Umbilical cord (tissue), 2 donors: ENCODE results near the gene NAT14. TPM values are rescaled to one million over a fixed set of nuclear protein-coding genes. Genes with fewer than 3 reads are reported as not detected.

ENCODE experiments used
- DNase-seq: peaks from one replicate; pipeline ENCODE4 v3.0.0-alpha.2; 2015; ENCODE audit warnings: low spot score
- total RNA-seq: library from RNA; depleted of rRNA; stranded (reverse); fragments of >200 nt; gene quantifications from one replicate; pipeline ENCODE4 v1.2.3, GENCODE V29; 2014; ENCODE audit warnings: low replicate concordance; ENCODE audit not compliant: insufficient read depth

The NAT14 gene
- total RNA-seq, 1 donor from 2014 or later: 18.8 TPM

DNA sequence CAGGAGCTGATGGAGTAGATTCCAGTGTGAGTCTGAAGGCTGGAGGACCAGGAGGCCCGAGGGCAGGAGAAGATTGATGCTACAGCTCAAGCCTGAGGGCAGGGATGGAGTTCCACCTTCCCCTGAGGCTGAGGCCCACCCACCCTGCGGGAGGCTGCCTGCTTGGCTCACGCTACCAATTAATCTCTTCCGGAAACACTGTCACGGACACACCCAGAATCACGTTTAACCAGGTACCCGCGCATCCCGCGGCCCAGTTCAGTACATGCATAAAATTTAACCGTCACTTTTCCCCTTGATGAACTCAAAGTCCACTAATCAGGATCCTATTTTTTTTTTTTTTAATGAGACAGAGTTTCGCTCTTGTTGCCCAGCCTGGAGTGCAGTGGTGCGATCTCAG, 13.7 kb upstream of the NAT14 start:
- no peak for DNase-seq

DNA sequence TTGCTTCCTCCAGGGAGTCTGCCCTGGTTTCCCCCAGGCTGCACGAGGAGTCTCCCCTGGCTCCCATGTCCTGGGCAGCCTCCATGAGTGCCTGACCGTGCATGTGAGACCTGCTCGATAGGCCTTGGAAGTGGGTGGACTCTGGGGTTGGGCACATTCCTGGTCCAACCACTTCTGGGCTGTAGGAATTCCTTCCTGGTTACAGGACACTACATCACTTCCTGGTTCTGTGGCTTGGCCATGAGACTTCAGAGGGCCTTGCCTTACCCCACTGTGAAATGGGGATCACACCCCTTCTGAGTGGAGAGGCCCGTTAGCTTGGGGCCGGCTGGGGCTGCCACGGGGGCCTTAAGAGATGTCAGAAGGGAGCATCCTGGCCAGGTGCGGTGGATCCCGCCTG, 12.5 kb upstream of the NAT14 start:
- DNase-seq: no peak

DNA sequence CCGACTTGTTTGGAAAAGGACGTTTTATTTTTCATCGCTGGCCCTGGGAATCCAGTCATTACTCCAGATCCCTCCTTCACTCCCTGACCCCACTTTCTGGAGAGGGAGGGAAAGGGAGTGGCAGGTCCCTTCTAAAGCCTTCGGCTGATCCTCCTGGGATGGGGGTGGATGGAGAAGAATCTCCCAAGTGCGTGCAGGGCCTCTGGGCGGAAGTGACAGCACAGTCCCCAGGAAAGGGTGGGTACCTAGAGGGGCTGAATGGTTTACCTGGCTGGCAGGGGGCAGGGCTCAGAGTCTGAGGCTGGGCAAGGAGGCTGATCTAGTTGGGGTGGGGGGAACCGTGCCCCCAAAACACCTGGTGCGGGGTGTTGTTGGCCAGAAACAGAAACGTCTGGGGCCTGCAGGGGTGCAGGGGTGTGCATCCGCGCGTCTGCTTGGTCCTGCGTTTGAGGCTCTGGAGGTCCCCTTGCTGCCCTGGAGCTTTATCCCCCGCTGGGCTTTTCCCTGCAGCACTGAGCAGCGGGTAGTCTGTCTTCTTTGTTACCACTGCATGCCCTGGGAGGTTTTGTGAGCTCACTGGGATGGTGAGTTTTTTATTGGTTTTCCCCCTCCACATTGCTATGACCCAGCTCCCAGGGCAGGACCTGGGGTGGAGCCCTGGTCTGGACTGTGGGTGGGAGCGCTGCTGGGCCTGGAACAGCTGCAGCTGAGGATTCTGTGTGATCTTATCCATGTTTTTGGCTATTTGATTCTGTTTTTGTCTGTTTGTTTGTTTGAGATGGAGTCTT, 11.6 kb upstream of the NAT14 start:
- DNase-seq: peak; percentile 38

DNA sequence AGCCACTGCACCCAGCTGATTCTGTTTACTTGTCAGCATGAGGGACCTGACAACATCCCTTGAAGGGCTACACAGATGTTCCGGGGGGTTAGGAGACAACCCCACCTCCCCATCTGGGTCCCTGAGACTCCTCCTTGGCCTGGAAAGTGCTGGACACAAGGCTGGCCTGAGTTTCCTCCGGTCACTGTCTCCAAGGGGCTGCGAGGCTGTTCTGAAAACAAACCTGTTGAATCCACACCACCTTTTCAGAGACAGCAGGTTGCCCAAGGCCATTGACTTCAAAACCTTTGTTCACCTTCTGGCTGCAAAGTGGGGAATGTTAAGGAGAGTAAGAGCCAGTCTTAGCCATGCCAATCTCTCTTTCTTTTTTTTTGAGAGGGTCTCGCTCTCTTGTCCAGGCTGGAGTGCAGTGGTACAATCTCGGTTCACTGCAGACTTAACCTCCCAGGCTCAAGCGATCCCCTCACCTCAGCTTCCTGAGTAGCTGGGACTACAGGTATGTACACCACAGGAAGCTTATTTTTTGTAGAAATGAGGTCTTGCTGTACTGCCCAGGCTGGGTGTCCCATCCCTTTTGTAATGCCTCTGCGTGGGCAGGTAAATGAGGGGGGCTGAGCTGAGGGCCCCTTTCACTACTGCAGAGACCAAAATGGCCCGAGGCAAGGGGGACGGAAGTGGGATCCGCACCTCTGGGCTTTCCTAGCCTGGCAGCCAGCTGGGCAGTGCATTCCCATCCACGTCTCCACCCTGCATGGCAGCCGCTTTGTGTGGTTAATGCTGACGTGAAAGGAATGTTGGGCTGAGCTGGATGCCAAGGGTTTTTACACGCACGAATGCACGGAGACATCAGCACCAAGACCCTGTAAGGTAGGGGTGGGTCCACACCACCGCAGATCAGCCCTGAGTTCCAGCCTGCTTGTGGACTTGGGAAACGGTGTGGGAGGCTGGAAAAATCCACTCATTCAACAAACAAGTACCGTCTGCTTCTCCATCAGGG, 10.4 kb upstream of the NAT14 start:
- DNase-seq: no peak

DNA sequence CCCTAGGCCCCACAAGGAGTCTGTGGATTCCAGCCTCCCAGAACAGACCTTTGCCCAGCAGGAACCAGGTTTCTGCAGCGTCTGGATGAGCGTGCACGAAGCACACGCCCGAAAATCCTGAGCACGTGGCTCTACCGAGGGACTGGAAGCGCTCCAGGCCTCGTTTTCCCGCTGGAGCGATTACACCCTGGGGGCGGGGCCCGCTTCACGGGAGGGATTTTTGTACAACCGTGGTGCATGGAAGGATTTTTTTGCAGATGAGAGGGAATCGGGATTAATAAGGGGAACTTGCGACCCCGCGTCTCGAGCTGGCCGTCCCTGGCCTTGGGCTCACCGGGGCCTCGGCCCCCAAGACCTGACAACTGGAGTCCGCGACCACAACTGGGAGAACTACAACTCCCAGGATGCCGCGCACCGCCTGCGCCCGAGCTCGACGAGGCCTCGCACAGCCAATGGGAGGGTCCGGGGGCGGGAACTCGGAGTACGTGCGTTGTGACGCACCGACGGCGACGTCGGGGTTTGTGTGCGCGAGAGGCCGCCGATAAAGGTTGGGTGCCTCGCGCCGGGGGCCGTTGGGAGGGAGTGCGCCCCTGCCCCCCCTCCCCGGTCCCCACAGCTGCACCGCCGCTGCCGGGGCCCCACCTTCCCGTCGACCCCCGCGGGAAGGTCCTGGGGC, 8.8 kb upstream of the NAT14 start, which contains the start of gene ZNF628:
ZNF628 (plus strand) TSS at position 518 of the 676 bp plus-strand sequence. CDS start 3,294 bp downstream, outside the sequence.
- DNase-seq: peak; percentile 99

DNA sequence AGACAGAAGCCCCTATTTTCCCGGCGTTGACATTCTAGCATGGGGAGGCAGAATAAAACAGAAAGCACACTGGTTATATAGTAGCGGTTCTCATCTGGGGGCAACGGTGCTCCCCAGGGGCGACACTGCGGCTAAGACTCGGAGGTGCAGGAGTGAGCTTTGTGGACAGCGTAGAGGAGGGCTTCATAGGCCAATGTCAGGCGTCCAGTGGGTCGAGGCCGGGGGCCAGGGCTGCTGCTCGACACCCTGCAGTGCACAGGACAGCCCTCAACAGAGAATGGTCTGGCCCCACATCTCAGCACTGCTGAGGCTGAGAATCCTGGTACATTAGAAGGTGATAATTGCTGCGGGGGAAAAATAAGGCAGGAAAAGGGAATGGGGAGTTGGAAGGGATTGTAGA, 7.1 kb upstream of the NAT14 start:
- DNase-seq: no peak

DNA sequence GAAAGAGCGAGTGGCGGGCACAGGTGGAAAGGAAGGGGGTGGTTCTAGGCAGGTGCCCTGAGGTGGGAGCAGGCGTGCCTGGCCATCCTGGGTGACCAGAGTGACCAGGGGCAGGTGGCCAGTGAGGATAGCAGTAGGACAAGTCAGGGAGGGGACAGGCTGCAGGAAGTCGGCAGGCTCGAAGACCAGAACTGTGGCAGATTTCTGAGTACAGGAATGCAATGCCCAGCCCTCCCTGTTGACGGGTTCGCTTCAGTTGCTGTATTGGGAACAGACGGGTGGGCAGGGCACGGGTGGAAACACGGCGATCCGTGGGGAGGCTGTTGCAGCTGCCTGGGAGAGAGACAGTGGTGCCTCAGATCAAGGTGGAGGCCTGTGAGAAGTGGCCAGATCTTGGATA, 6.6 kb upstream of the NAT14 start:
- no peak for DNase-seq

DNA sequence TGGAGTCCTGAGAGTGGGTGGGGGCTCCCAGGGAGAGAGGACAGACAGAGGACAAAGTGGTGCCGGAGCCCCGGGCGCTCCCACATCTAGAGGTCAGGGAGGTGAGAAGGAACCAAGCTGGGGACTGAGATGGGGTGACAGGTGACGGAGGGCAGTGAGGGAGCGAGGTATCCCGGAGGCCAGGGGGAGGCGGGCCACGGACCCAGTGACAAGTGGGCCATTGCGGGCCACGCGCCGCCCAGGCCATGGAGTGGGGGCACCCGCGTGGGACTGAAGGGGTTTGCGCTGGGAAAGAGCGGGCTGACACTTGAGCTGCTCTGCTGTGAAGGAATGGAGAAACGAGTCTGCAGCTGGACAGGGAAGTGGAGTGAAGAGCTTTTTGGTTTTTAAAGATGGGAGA, 5.9 kb upstream of the NAT14 start:
- no peak for DNase-seq

DNA sequence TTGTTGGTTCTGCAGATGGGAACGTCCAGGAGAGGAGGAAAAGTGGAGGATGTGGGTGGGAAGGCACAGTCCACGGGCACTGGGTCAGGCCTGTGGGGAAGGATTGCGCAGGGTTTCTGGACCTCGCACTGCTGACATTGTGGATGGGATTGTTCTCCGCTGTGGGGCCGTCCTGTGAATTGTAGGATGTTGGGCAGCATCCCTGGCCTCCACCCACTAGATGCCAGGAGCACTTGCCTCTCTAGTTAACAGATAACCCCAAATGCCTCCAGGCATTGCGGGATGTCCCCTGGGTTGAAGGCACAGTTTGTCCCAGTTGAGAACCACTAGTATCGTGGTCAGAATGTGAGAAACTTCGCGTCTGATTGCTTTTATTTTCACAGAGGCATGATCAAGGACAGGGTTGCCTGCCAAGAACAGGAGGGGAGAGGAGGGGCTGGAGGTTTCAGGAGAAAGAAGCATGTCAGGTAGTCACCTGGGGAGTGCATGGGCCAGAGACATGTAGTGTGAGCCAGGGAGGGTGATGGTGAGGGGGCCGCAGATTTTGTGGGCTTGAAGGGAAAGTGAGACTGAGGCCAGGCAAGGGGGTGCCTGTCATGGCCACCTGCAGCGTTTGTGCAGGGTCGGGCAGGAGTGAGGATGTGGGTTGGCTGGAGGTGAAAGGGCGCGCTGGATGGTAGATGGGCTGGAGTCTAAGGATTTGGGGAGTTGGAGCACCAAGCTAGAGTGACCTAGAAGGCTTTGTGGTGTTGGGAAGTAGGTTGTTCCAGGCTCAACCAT, 5.3 kb upstream of the NAT14 start:
- no peak for DNase-seq

DNA sequence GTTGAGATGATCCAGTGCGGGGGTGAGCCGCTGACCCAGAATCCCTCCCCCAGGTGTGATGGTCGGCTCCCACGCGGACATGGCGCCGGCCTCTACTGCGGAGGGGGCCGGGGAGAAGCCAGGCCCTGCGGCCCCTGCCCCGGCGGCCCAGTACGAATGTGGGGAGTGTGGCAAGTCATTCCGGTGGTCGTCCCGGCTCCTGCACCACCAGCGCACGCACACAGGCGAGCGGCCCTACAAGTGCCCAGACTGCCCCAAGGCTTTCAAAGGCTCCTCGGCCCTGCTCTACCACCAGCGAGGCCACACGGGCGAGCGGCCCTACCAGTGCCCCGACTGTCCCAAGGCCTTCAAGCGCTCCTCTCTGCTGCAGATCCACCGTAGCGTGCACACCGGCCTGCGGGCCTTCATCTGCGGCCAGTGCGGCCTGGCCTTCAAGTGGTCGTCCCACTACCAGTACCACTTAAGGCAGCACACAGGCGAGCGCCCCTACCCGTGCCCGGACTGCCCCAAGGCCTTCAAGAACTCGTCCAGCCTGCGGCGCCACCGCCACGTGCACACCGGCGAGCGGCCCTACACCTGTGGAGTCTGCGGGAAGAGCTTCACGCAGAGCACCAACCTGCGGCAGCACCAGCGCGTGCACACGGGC, 3.7 kb upstream of the NAT14 start:
- no peak for DNase-seq

DNA sequence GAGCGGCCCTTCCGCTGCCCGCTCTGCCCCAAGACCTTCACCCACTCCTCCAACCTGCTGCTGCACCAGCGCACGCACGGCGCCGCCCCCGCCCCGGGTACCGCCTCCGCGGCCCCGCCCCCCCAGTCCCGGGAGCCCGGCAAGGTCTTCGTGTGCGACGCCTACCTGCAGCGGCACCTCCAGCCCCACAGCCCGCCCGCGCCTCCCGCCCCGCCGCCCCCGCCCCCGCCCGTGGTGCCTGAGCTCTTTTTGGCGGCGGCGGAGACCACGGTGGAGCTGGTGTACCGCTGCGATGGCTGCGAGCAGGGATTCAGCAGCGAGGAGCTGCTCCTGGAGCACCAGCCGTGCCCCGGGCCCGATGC, 3.2 kb upstream of the NAT14 start:
- no peak for DNase-seq

DNA sequence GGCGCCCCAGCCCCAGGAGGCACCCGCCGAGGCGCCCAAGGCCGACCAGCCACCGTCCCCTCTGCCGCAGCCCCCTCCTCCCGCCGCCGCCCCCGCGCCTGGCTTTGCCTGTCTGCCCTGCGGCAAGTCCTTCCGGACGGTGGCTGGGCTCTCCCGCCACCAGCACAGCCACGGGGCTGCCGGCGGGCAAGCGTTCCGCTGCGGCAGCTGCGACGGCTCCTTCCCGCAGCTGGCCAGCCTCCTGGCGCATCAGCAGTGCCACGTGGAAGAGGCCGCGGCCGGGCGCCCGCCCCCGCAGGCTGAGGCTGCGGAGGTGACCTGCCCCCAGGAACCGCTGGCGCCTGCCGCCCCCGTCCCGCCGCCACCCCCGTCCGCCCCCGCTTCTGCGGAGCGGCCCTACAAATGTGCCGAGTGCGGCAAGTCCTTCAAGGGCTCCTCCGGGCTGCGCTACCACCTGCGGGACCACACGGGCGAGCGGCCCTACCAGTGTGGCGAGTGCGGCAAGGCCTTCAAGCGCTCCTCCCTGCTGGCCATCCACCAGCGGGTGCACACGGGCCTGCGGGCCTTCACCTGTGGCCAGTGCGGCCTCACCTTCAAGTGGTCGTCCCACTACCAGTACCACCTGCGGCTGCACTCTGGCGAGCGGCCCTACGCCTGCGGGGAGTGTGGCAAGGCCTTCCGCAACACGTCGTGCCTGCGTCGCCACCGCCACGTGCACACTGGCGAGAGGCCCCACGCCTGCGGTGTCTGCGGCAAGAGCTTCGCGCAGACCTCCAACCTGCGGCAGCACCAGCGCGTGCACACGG, 2.6 kb upstream of the NAT14 start:
- DNase-seq: no peak

DNA sequence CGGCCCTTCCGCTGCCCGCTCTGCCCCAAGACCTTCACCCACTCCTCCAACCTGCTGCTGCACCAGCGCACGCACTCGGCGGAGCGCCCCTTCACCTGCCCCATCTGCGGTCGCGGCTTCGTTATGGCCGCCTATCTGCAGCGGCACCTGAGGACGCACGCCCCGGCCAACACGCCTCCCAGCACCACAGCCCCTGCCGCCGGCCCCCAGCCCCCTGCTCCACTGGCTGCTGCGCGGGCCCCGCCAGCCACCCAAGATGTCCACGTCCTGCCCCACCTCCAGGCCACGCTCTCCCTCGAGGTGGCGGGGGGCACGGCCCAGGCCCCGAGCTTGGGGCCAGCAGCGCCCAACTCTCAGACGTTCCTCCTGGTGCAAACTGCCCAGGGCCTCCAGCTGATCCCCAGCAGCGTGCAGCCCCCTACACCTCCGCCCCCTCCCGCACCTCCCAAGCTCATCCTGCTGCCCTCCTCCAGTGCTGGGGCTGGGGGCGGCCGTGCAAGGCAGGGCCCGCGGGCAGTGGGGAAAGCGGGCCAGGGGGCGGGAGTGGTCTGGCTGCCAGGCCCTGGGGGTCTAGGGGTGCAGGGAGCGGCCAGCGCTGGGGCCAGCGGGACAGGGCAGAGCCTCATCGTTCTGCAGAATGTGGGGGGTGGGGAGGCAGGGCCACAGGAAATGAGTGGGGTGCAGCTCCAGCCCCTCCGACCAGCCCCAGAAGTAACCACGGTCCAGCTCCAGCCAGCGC, 1.9 kb upstream of the NAT14 start:
- DNase-seq: no peak

DNA sequence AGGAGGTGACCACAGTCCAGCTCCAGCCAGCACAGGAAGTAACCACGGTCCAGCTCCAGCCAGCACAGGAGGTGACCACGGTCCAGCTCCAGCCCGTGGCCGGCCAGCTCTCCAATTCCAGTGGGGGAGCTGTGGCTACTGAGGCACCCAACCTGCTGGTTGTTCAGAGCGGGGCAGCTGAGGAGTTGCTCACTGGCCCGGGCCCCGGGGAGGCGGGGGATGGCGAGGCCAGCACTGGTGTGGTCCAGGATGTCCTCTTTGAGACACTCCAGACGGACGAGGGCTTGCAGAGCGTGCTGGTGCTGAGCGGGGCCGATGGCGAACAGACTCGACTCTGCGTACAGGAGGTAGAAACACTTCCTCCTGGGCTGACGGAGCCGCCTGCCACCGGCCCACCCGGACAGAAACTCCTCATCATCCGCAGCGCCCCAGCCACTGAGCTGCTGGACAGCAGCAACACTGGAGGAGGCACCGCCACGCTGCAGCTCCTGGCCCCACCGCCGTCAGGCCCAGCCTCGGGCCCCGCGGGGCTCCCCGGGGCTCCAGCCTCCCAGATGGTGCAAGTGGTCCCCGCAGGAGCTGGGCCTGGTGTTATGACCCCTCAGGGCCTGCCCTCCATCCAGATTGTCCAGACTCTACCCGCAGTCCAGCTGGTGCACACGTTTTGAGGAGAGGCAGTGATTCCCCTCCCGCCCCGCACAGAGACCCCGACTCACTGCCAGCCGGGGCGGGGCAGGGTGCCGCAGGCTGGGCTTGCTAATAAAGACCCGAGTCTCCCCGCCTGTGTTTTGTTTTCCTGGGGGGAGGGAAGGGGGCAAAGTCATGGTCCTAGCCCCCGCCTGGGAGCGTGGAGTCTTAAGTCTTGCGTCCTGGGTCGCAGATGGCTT, 1.0 kb upstream of the NAT14 start:
- DNase-seq: no peak

DNA sequence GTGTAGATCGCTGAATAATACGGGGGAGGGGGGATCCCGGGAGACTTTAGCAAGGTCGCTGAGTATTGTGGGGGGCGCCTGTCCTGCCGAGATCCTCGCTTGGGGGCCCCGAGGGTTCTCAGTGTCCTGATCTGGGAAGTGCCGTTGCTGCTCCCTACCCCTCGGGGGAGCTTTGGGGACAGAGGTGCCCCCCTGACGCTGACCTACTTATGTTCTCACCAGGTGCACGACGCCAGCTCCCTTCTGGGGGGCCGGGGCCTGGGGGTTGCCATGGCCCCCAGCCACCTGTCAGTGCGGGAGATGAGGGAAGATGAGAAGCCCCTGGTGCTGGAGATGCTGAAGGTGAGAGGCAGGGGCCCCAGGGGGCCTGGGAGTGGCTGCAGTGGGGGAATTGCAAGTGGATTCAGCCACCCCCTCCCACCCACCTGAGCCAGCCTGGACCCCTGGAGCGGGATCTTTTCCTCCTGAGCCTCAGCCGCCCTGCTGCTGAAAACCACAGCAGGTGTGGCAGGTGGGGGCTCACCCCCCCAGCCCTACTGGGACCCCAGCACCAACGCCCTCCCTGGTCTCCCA, 537 bp downstream of the NAT14 start:
- DNase-seq: no peak

DNA sequence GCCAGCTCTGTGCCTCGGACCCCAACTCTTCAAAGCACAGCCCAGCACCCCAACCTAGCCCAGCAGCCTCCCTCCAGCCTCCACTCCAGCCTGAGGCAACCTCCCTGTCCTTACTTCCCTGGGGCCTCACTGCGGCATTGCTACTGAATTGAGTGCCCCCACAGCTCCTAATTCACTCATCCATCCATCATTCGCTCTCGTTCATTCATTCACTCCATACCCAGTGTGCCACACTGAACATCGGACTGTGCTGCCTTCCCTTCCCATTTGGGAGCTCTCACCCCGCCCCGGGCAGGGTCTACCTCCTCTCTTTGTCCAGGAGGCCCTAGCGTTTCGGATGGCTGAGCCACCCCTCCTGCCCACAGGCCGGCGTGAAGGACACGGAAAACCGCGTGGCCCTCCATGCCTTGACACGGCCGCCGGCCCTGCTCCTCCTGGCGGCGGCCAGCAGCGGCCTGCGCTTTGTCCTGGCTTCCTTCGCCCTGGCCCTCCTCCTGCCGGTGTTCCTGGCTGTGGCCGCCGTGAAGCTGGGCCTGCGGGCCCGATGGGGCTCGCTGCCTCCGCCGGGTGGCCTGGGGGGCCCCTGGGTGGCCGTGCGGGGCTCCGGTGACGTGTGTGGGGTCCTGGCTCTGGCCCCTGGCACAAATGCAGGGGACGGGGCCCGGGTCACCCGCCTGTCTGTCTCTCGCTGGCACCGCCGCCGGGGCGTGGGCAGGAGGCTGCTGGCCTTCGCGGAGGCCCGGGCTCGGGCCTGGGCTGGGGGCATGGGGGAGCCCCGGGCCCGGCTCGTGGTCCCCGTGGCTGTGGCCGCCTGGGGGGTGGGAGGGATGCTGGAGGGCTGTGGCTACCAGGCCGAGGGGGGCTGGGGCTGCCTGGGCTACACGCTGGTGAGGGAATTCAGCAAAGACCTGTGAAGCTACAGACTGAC, 1.3 kb downstream of the NAT14 start:
- DNase-seq: no peak
